SIG-M5 treated with dmso at 0.1 percent for 504 hours (cell line): ENCODE measurements around the gene AMELX.

Source experiments
- DNase-seq: peaks from one replicate; lab custom pipeline; 2025; ENCODE audit not compliant: unreplicated experiment; lab: John Stamatoyannopoulos, UW

Gene AMELX

GRCh38 chrX:11305641-11306040, 12.4 kb downstream of the AMELX start:
- no peak for DNase-seq

- no peak for DNase-seq
These were observed 16.0 kb downstream of the AMELX start for GRCh38 chrX:11309220-11309619.

GRCh38 chrX:11311706-11312105, 18.5 kb downstream of the AMELX start:
- DNase-seq = no peak

- DNase-seq = no peak
These were observed 26.8 kb downstream of the AMELX start for GRCh38 chrX:11319806-11320520.

GRCh38 chrX:11321986-11322385, 28.8 kb downstream of the AMELX start:
- DNase-seq = no peak

- DNase-seq = no peak
These were observed 34.9 kb downstream of the AMELX start for GRCh38 chrX:11328134-11328533.

- no peak for DNase-seq
These were observed 35.8 kb downstream of the AMELX start for GRCh38 chrX:11329021-11329420.

- DNase-seq = no peak
These were observed 38.6 kb downstream of the AMELX start for GRCh38 chrX:11331788-11332187.

- no peak for DNase-seq
These were observed 41.0 kb downstream of the AMELX start for GRCh38 chrX:11334165-11334564.

- no peak for DNase-seq
These were observed 43.0 kb downstream of the AMELX start for GRCh38 chrX:11336201-11336600.

- DNase-seq = no peak
These were observed 44.2 kb downstream of the AMELX start for GRCh38 chrX:11337292-11338009.

GRCh38 chrX:11341274-11342201, 48.3 kb downstream of the AMELX start:
- peak; percentile 41 for DNase-seq

- DNase-seq = no peak
These were observed 49.5 kb downstream of the AMELX start for GRCh38 chrX:11342673-11343072.

- no peak for DNase-seq
These were observed 53.0 kb downstream of the AMELX start for GRCh38 chrX:11346121-11346682.

- no peak for DNase-seq
These were observed 54.1 kb downstream of the AMELX start for GRCh38 chrX:11347300-11347699.

- DNase-seq = no peak
These were observed 55.8 kb downstream of the AMELX start for GRCh38 chrX:11349020-11349419.

- DNase-seq = no peak
These were observed 56.6 kb downstream of the AMELX start for GRCh38 chrX:11349661-11350337.
